Karpas-422 (cell line): Measurements from ENCODE around the gene CARD19. TPM values are rescaled to one million over a fixed set of nuclear protein-coding genes. Genes with fewer than 3 reads are reported as not detected.

Source experiments
- DNase-seq: peaks from one replicate; pipeline ENCODE4 v3.0.0-alpha.2; 2015
- H2AFZ ChIP-seq: fragments of 200-600 bp; sonication (generic); 2 replicates; pipeline ENCODE4 v1.6.1; 2014; ENCODE audit warnings: antibody characterized with exemption, low read length, mixed read lengths
- H3K27ac ChIP-seq: fragments of 200-600 bp; sonication (generic); 2 replicates; pipeline ENCODE4 v1.5.1; 2014; ENCODE audit warnings: mild to moderate bottlenecking, low read length, moderate library complexity
- H3K27me3 ChIP-seq: fragments of 200-600 bp; sonication (generic); 2 replicates; pipeline ENCODE4 v1.6.1; 2014; ENCODE audit warnings: low read length, mixed read lengths
- H3K36me3 ChIP-seq: fragments of 200-600 bp; sonication (generic); 2 replicates; pipeline ENCODE4 v1.6.1; 2014; ENCODE audit warnings: low read length, mixed read lengths; ENCODE audit not compliant: insufficient read depth
- H3K4me1 ChIP-seq: fragments of 200-600 bp; sonication (generic); 2 replicates; pipeline ENCODE4 v1.6.1; 2014; ENCODE audit warnings: mild to moderate bottlenecking, low read length, mixed read lengths
- H3K4me2 ChIP-seq: fragments of 200-600 bp; sonication (generic); 2 replicates; pipeline ENCODE4 v1.6.1; 2014; ENCODE audit warnings: low read length, low read depth, mild to moderate bottlenecking; ENCODE audit not compliant: poor library complexity, severe bottlenecking
- H3K4me3 ChIP-seq: fragments of 200-600 bp; sonication (generic); 2 replicates; pipeline ENCODE4 v1.5.1; 2014; ENCODE audit warnings: mild to moderate bottlenecking, antibody characterized with exemption, low read length, mixed read lengths
- H3K79me2 ChIP-seq: fragments of 200-600 bp; sonication (generic); 2 replicates; pipeline ENCODE4 v1.6.1; 2014; ENCODE audit warnings: mild to moderate bottlenecking, low read length, mixed read lengths
- H3K9ac ChIP-seq: fragments of 200-600 bp; sonication (generic); 2 replicates; pipeline ENCODE4 v1.6.0; 2014; ENCODE audit warnings: low read length
- H3K9me2 ChIP-seq: fragments of 200-600 bp; sonication (generic), shearing (Covaris generic); replicated peaks from 2 replicates; pipeline ENCODE4 v1.6.0; 2014; ENCODE audit warnings: mild to moderate bottlenecking, low read length, moderate library complexity; ENCODE audit not compliant: insufficient read depth
- H3K9me3 ChIP-seq: fragments of 300-700, 200-600 bp; sonication (generic); 2 replicates; pipeline ENCODE4 v1.6.1; 2014; ENCODE audit warnings: low read length, mixed read lengths
- H4K20me1 ChIP-seq: fragments of 200-600 bp; sonication (generic); 2 replicates; pipeline ENCODE4 v1.6.1; 2014; ENCODE audit warnings: mild to moderate bottlenecking, antibody characterized with exemption, low read length, low read depth; ENCODE audit not compliant: insufficient read depth
- total RNA-seq: library from RNA; depleted of rRNA; stranded (reverse); fragments of >200 nt; shearing (Covaris generic); gene quantifications from 2 replicates; pipeline ENCODE4 v1.2.3, GENCODE V29; 2014; ENCODE audit warnings: low replicate concordance

The CARD19 gene
- total RNA-seq, 1 experiment from 2014 or later = 5.5 TPM

GRCh38 chr9:93071464-93071863 lies 24.6 kb upstream of the CARD19 start:
- Histone ChIP-seq H3K36me3 (no peaks in the 10 kb centered on the region), H3K4me1 (no peaks in the 10 kb centered on the region), H3K27me3 (no peaks in the 10 kb centered on the region), H2AFZ (no peak overlapping the region), H4K20me1 (no peaks in the 10 kb centered on the region), H3K27ac (no peak overlapping the region), H3K9me2 (no peaks in the 10 kb centered on the region), H3K79me2 (no peaks in the 10 kb centered on the region), H3K9me3 (no peaks in the 10 kb centered on the region), H3K4me2 (no peak overlapping the region), H3K4me3 (no peak overlapping the region), H3K9ac (no peak overlapping the region)
- peak; percentile 77 for DNase-seq

- Histone ChIP-seq H2AFZ (no peak overlapping the region), H3K9me2 (no peaks in the 10 kb centered on the region), H3K27ac (no peak overlapping the region), H3K4me1 (no peaks in the 10 kb centered on the region), H3K4me2 (no peak overlapping the region), H3K36me3 (no peaks in the 10 kb centered on the region), H3K4me3 (no peak overlapping the region), H4K20me1 (no peaks in the 10 kb centered on the region), H3K9ac (no peak overlapping the region), H3K79me2 (no peaks in the 10 kb centered on the region), H3K9me3 (no peaks in the 10 kb centered on the region), H3K27me3 (no peaks in the 10 kb centered on the region)
- no peak for DNase-seq
Measured at GRCh38 chr9:93072383-93072795, 23.6 kb upstream of the CARD19 start.

GRCh38 chr9:93076101-93076791 lies 19.8 kb upstream of the CARD19 start:
- DNase-seq = no peak
- H4K20me1 ChIP-seq = no peaks in the 10 kb centered on the region
- H3K36me3 ChIP-seq = no peaks in the 10 kb centered on the region
- H3K27me3 ChIP-seq = no peaks in the 10 kb centered on the region
- H3K4me1 ChIP-seq = no peaks in the 10 kb centered on the region
- no peaks in the 10 kb centered on the region for H3K9me3 ChIP-seq
- H3K4me3 ChIP-seq = no peak overlapping the region
- H2AFZ ChIP-seq = no peak overlapping the region
- H3K79me2 ChIP-seq = no peaks in the 10 kb centered on the region
- H3K9ac ChIP-seq = no peak overlapping the region
- no peak overlapping the region for H3K27ac ChIP-seq
- H3K9me2 ChIP-seq = no peaks in the 10 kb centered on the region
- H3K4me2 ChIP-seq = no peak overlapping the region

- Histone ChIP-seq H4K20me1 (no peaks in the 10 kb centered on the region), H3K4me1 (no peaks in the 10 kb centered on the region), H3K9me2 (no peaks in the 10 kb centered on the region), H3K27me3 (no peaks in the 10 kb centered on the region), H3K36me3 (no peaks in the 10 kb centered on the region), H3K4me2 (no peak overlapping the region), H3K27ac (no peak overlapping the region), H3K9ac (no peak overlapping the region), H3K9me3 (no peaks in the 10 kb centered on the region), H3K4me3 (no peak overlapping the region), H3K79me2 (no peaks in the 10 kb centered on the region), H2AFZ (no peak overlapping the region)
- no peak for DNase-seq
Measured at GRCh38 chr9:93076792-93077128, 19.3 kb upstream of the CARD19 start.

- Histone ChIP-seq H4K20me1 (no peaks in the 10 kb centered on the region), H3K9me3 (no peaks in the 10 kb centered on the region), H3K4me3 (no peak overlapping the region), H3K27ac (no peak overlapping the region), H3K27me3 (no peaks in the 10 kb centered on the region), H3K36me3 (no peaks in the 10 kb centered on the region), H3K4me1 (no peaks in the 10 kb centered on the region), H3K9ac (no peak overlapping the region), H3K9me2 (no peaks in the 10 kb centered on the region), H3K79me2 (no peaks in the 10 kb centered on the region), H3K4me2 (no peak overlapping the region), H2AFZ (no peak overlapping the region)
- no peak for DNase-seq
Measured at GRCh38 chr9:93077367-93077766, 18.6 kb upstream of the CARD19 start.

- Histone ChIP-seq H3K4me2 (no peak overlapping the region), H3K36me3 (no peaks in the 10 kb centered on the region), H3K79me2 (no peaks in the 10 kb centered on the region), H3K9me2 (no peaks in the 10 kb centered on the region), H3K9ac (no peak overlapping the region), H2AFZ (no peak overlapping the region), H3K4me3 (no peak overlapping the region), H4K20me1 (no peaks in the 10 kb centered on the region), H3K27ac (no peak overlapping the region), H3K4me1 (no peaks in the 10 kb centered on the region), H3K9me3 (no peaks in the 10 kb centered on the region), H3K27me3 (no peaks in the 10 kb centered on the region)
- no peak for DNase-seq
Measured at GRCh38 chr9:93077811-93078210, 18.2 kb upstream of the CARD19 start.

GRCh38 chr9:93079371-93079770 lies 16.6 kb upstream of the CARD19 start:
- H3K27ac ChIP-seq = no peak overlapping the region
- no peaks in the 10 kb centered on the region for H3K36me3 ChIP-seq
- H3K27me3 ChIP-seq = no peaks in the 10 kb centered on the region
- no peaks in the 10 kb centered on the region for H4K20me1 ChIP-seq
- no peak overlapping the region for H3K4me2 ChIP-seq
- no peak overlapping the region for H3K4me3 ChIP-seq
- H3K4me1 ChIP-seq = no peaks in the 10 kb centered on the region
- no peak overlapping the region for H2AFZ ChIP-seq
- no peaks in the 10 kb centered on the region for H3K9me3 ChIP-seq
- H3K9ac ChIP-seq = no peak overlapping the region
- H3K9me2 ChIP-seq = no peaks in the 10 kb centered on the region
- H3K79me2 ChIP-seq = no peaks in the 10 kb centered on the region
- DNase-seq = no peak

GRCh38 chr9:93080406-93080805 lies 15.6 kb upstream of the CARD19 start:
- no peak for DNase-seq
- H3K27ac ChIP-seq = no peak overlapping the region
- no peaks in the 10 kb centered on the region for H3K27me3 ChIP-seq
- no peak overlapping the region for H3K4me2 ChIP-seq
- H3K9ac ChIP-seq = no peak overlapping the region
- no peaks in the 10 kb centered on the region for H3K4me1 ChIP-seq
- no peak overlapping the region for H2AFZ ChIP-seq
- no peaks in the 10 kb centered on the region for H3K36me3 ChIP-seq
- H3K9me3 ChIP-seq = no peaks in the 10 kb centered on the region
- no peaks in the 10 kb centered on the region for H4K20me1 ChIP-seq
- H3K79me2 ChIP-seq = no peaks in the 10 kb centered on the region
- no peak overlapping the region for H3K4me3 ChIP-seq
- no peaks in the 10 kb centered on the region for H3K9me2 ChIP-seq
